ENCODE measurements around the gene PGAP6. TPM values are rescaled to one million over a fixed set of nuclear protein-coding genes. Genes with fewer than 3 reads are reported as not detected.
"Not testable (repeated sequence)": the region's sequence is repeated elsewhere in the genome, so short reads cannot be mapped to it uniquely, and the experiment has no call there.

The PGAP6 gene
- total RNA-seq, 4 donors from 2014 or later = 19.9 to 47.6 (median 24.3) TPM

GRCh38 chr16:387761-388666 is 6.2 kb upstream of the PGAP6 start:
- not testable (repeated sequence) for H3K27me3 ChIP-seq, H3K36me3 ChIP-seq, ATAC-seq, H3K9me3 ChIP-seq
- peak overlapping the region in 1 of 2 donors; percentile 14 for H3K4me3 ChIP-seq
- WGBS, 2 donors (ENCODE audit: low coverage in 1 of 2) = 25 to 31% methylated on average over 14 to 19 of the region's 20 CpGs
- TF ChIP-seq CTCF (IDR thresholded peaks at IDR 0.05) = peak in 1 of 4 experiments; percentile 13
- peaks cover 0 to 46% (median 4%) of the 10 kb centered on the region in 3 donors for H3K4me1 ChIP-seq
- H3K27ac ChIP-seq = peak overlapping the region; percentile 19 to 75 (median 65)

GRCh38 chr16:386641-387156 is 4.9 kb upstream of the PGAP6 start:
- Histone ChIP-seq H3K27ac (peak overlapping the region in 2 of 4 donors; percentile 40 to 75), H3K4me3 (no peak overlapping the region), H3K4me1 (peaks cover 0 to 55% (median 10%) of the 10 kb centered on the region in 3 donors), H3K27me3 (no peaks in the 10 kb centered on the region), H3K36me3 (no peaks in the 10 kb centered on the region), H3K9me3 (no peaks in the 10 kb centered on the region)
- 65 to 74% methylated on average over 17 to 19 of the region's 19 CpGs for WGBS, 2 donors (ENCODE audit: low coverage in 1 of 2)
- TF ChIP-seq CTCF (IDR thresholded peaks at IDR 0.05) (no peak), EP300 (IDR thresholded peaks at IDR 0.05) (no peak), POLR2A (IDR thresholded peaks at IDR 0.05) (no peak), POLR2AphosphoS5 (IDR thresholded peaks at IDR 0.05) (no peak)
- no peak for ATAC-seq

GRCh38 chr16:383326-384051 is 1.7 kb upstream of the PGAP6 start:
- WGBS, 2 donors (ENCODE audit: low coverage in 1 of 2) = 51 to 59% methylated on average over 2 to 16 of the region's 33 CpGs
- Histone ChIP-seq H3K4me1 (peaks cover 0 to 77% (median 28%) of the 10 kb centered on the region in 3 donors), H3K4me3 (peak overlapping the region in 1 of 2 donors; percentile 97), H3K27me3 (no peaks in the 10 kb centered on the region), H3K27ac (peak overlapping the region in 3 of 4 donors; percentile 12 to 87 (median 16)), H3K9me3 (no peaks in the 10 kb centered on the region), H3K36me3 (no peaks in the 10 kb centered on the region)
- no peak for ATAC-seq
- TF ChIP-seq POLR2AphosphoS5 (IDR thresholded peaks at IDR 0.05) (no peak), POLR2A (IDR thresholded peaks at IDR 0.05) (no peak), EP300 (IDR thresholded peaks at IDR 0.05) (no peak), CTCF (IDR thresholded peaks at IDR 0.05) (no peak)

- Histone ChIP-seq H3K9me3 (no peaks in the 10 kb centered on the region), H3K4me1 (peaks cover 0 to 54% (median 28%) of the 10 kb centered on the region in 3 donors), H3K27me3 (no peaks in the 10 kb centered on the region), H3K27ac (peak overlapping the region in 3 of 4 donors; percentile 75 to 85 (median 83)), H3K4me3 (peak overlapping the region; percentile 79 to 97), H3K36me3 (peaks cover 0 to 16% of the 10 kb centered on the region in 2 donors)
- TF ChIP-seq POLR2AphosphoS5 (IDR thresholded peaks at IDR 0.05) (no peak), EP300 (IDR thresholded peaks at IDR 0.05) (no peak), CTCF (IDR thresholded peaks at IDR 0.05) (no peak), POLR2A (IDR thresholded peaks at IDR 0.05) (no peak)
- peak; percentile 80 for ATAC-seq
- WGBS, 2 donors (ENCODE audit: low coverage in 1 of 2) = no CpG with 5 or more reads among the region's 73 CpGs
Observed at GRCh38 chr16:381012-381788, 578 bp downstream of the PGAP6 start.
